MM.1S (cell line): ENCODE measurements around the gene CACNA1E.

Experiments
- CTCF ChIP-seq: fragments of 300-600 bp; sonication (generic); IDR thresholded peaks from 2 replicates; pipeline ENCODE4 v1.5.1; 2016; ENCODE audit warnings: antibody characterized with exemption, low read length, mixed read lengths
- EZH2 ChIP-seq: fragments of 300-600 bp; sonication (generic); optimal IDR thresholded peaks from 2 replicates; pipeline ENCODE3; 2017; ENCODE audit warnings: low read depth, mild to moderate bottlenecking, antibody characterized with exemption, low read length, mixed read lengths
- EZH2phosphoT487 ChIP-seq: fragments of 300-600 bp; sonication (generic); IDR thresholded peaks from 2 replicates; pipeline ENCODE4 v1.6.1; 2018; ENCODE audit warnings: antibody characterized with exemption, low read length

- TF ChIP-seq EZH2 (no peak), CTCF (no peak), EZH2phosphoT487 (no peak)
These were observed 285.1 kb downstream of the CACNA1E start for GRCh38 chr1:181768211-181768929.
